ENCODE measurements around the gene APOBEC3F. TPM values are rescaled to one million over a fixed set of nuclear protein-coding genes. Genes with fewer than 3 reads are reported as not detected.

Gene APOBEC3F
- total and polyA plus RNA-seq, 2 donors (not counting 1 experiment from before 2014, with no cell fraction given): 23.3 to 76.8 TPM

- Histone ChIP-seq H3K27me3 (replicated peaks in 1 of 4; ENCODE audit: control extremely low read depth in 1 of 4, control insufficient read depth in 3 of 4, insufficient read depth in 4 of 4, low read length in 3 of 4) (no peaks in the 10 kb centered on the region), H3K4me2 (replicated peaks; ENCODE audit: low read depth, low read length, poor library complexity, severe bottlenecking) (no peak overlapping the region), H4K20me1 (ENCODE audit: control insufficient read depth, insufficient read depth, low read length, poor library complexity, severe bottlenecking) (no peaks in the 10 kb centered on the region), H3K79me2 (ENCODE audit: control insufficient read depth, insufficient read depth, low read length) (peaks cover 5% of the 10 kb centered on the region), H3K9me3 (ENCODE audit: control extremely low read depth in 1 of 3, control insufficient read depth in 2 of 3, insufficient read depth in 1 of 3, low read length in 2 of 3) (no peaks in the 10 kb centered on the region), H3K27ac (ENCODE audit: low read length in 2 of 2) (no peak overlapping the region), H3K4me3 (ENCODE audit: control extremely low read depth in 1 of 5, extremely low read depth in 1 of 5, insufficient read depth in 1 of 5, low read depth in 2 of 5, low read length in 4 of 5) (no peak overlapping the region), H3K9ac (ENCODE audit: low read length) (no peak overlapping the region), H2AFZ (ENCODE audit: insufficient read depth, low read depth, low read length, poor library complexity, severe bottlenecking) (no peak overlapping the region), H3K36me3 (replicated peaks in 1 of 2; ENCODE audit: control extremely low read depth in 1 of 2, control insufficient read depth in 1 of 2, extremely low read depth in 1 of 2, insufficient read depth in 2 of 2, low read length in 1 of 2) (no peaks in the 10 kb centered on the region), H3K4me1 (ENCODE audit: control insufficient read depth in 2 of 2, insufficient read depth in 2 of 2, low read length in 2 of 2) (peaks cover 61 to 69% of the 10 kb centered on the region in 2 donors)
- peaks cover 70% of the 10 kb centered on the region for H3K4me1 Mint-ChIP-seq
- H3K27me3 Mint-ChIP-seq: no peaks in the 10 kb centered on the region
- POLR2A ChIA-PET: no interaction called here
- no peak overlapping the region for H3K4me3 Mint-ChIP-seq
- WGBS (ENCODE audit: insufficient coverage): 97% methylated on average over 3 of the region's 3 CpGs
- CTCF ChIA-PET: no interaction called here
- no peak for ATAC-seq (ENCODE audit: low read depth)
- no peak for DNase-seq
- intact Hi-C loops (cut with micrococcal nuclease): no loop called here
- TF ChIP-seq CTCF (IDR thresholded peaks at IDR 0.05): no peak
- no peak for TF ChIP-seq EZH2 (IDR thresholded peaks at IDR 0.05; ENCODE audit: borderline replicate concordance, insufficient read depth, low read depth, low read length, poor library complexity, severe bottlenecking)
- H3K27ac Mint-ChIP-seq: no peak overlapping the region
- no peaks in the 10 kb centered on the region for H3K9me3 Mint-ChIP-seq (ENCODE audit: insufficient read depth)
These were observed 55.3 kb downstream of the APOBEC3F start for GRCh38 chr22:39095971-39096370.

GRCh38 chr22:39097098-39098020, 56.7 kb downstream of the APOBEC3F start, which contains the start of gene APOBEC3H:
APOBEC3H (plus strand) TSS chr22:39097244; CDS start chr22:39100279, 3,035 bp downstream.
- no peak for TF ChIP-seq CTCF (IDR thresholded peaks at IDR 0.05)
- ChIA-PET POLR2A (interaction anchor here (0.6 to 2.3 kb wide), 3 partner anchors 8 to 18 kb away, joined by 3 to 11 read pairs (median 3); no protein-coding TSS in a partner anchor), CTCF (interaction anchor here (0.5 to 3.8 kb wide), 7 partner anchors 14 to 228 kb away, joined by 3 to 16 read pairs (median 3); no protein-coding TSS in a partner anchor)
- no peaks in the 10 kb centered on the region for H3K9me3 ChIP-seq (ENCODE audit: control extremely low read depth in 1 of 3, control insufficient read depth in 2 of 3, insufficient read depth in 1 of 3, low read length in 2 of 3)
- peak within 1 kb of the TSS; percentile 34 for H2AFZ ChIP-seq (ENCODE audit: insufficient read depth, low read depth, low read length, poor library complexity, severe bottlenecking)
- 58% methylated on average over 5 of the region's 9 CpGs for WGBS (ENCODE audit: insufficient coverage)
- H3K79me2 ChIP-seq (ENCODE audit: control insufficient read depth, insufficient read depth, low read length): peaks cover 5% of the 10 kb centered on the region
- DNase-seq: no peak
- H3K36me3 ChIP-seq (replicated peaks in 1 of 2; ENCODE audit: control extremely low read depth in 1 of 2, control insufficient read depth in 1 of 2, extremely low read depth in 1 of 2, insufficient read depth in 2 of 2, low read length in 1 of 2): no peaks in the 10 kb centered on the region
- no peaks in the 10 kb centered on the region for H4K20me1 ChIP-seq (ENCODE audit: control insufficient read depth, insufficient read depth, low read length, poor library complexity, severe bottlenecking)
- peak within 1 kb of the TSS; percentile 75 for H3K4me2 ChIP-seq (replicated peaks; ENCODE audit: low read depth, low read length, poor library complexity, severe bottlenecking)
- Mint-ChIP-seq H3K27ac (peak within 1 kb of the TSS; percentile 98), H3K4me3 (peak within 1 kb of the TSS; percentile 72), H3K27me3 (no peaks in the 10 kb centered on the region), H3K4me1 (peaks cover 63% of the 10 kb centered on the region), H3K9me3 (ENCODE audit: insufficient read depth) (no peaks in the 10 kb centered on the region)
- no peak for ATAC-seq (ENCODE audit: low read depth)
- H3K9ac ChIP-seq (ENCODE audit: low read length): peak within 1 kb of the TSS; percentile 35
- H3K4me3 ChIP-seq (ENCODE audit: control extremely low read depth in 1 of 5, extremely low read depth in 1 of 5, insufficient read depth in 1 of 5, low read depth in 2 of 5, low read length in 4 of 5): peak within 1 kb of the TSS in 1 of 5 experiments; percentile 10
- intact Hi-C loops (cut with micrococcal nuclease): loop anchor here (2.0 kb wide), 2 partner anchors 17 to 31 kb away; no protein-coding TSS in a partner anchor
- H3K27ac ChIP-seq (ENCODE audit: low read length in 2 of 2): peak within 1 kb of the TSS; percentile 95 to 98
- peaks cover 59 to 60% of the 10 kb centered on the region in 2 donors for H3K4me1 ChIP-seq (ENCODE audit: control insufficient read depth in 2 of 2, insufficient read depth in 2 of 2, low read length in 2 of 2)
- no peaks in the 10 kb centered on the region for H3K27me3 ChIP-seq (replicated peaks in 1 of 4; ENCODE audit: control extremely low read depth in 1 of 4, control insufficient read depth in 3 of 4, insufficient read depth in 4 of 4, low read length in 3 of 4)
